Liver (tissue), 3 donors: ENCODE measurements around the gene NCAM1.

Experiments used
- FOXA1 ChIP-seq: IDR thresholded peaks from 2 replicates; pipeline ENCODE4 v1.6.1; 2016; ENCODE audit warnings: antibody characterized with exemption
- RAD21 ChIP-seq, 2 donors: IDR thresholded peaks; 2 replicates each; pipeline ENCODE4 v1.6.1; 2016; ENCODE audit warnings: antibody characterized with exemption in 2 of 2, mild to moderate bottlenecking in 2 of 2
- RXRA ChIP-seq, 2 donors: IDR thresholded peaks; 2 replicates each; pipeline ENCODE4 v1.6.1; 2017 to 2018; ENCODE audit warnings: antibody characterized with exemption in 2 of 2, mild to moderate bottlenecking in 1 of 2
- TAF1 ChIP-seq: conservative IDR thresholded peaks from 2 replicates; pipeline ENCODE4 v1.6.1; 2016; ENCODE audit warnings: antibody characterized with exemption, mild to moderate bottlenecking
- YY1 ChIP-seq: IDR thresholded peaks from 2 replicates; pipeline ENCODE4 v1.6.1; 2016; ENCODE audit warnings: antibody characterized with exemption, mild to moderate bottlenecking
- TF ChIP-seq, protein P1 (sequence below): fragments of 150-350 bp; IDR thresholded peaks from 2 replicates; pipeline ENCODE4 v1.5.1; 2017; ENCODE audit warnings: improper control_type of control experiment, low read depth, low read length; ENCODE audit not compliant: missing input control
- TF ChIP-seq, protein P2 (sequence below): IDR thresholded peaks from 2 replicates; pipeline ENCODE4 v1.6.1; 2016; ENCODE audit warnings: antibody characterized with exemption, mild to moderate bottlenecking
- TF ChIP-seq, protein P3 (sequence below): IDR thresholded peaks from 2 replicates; pipeline ENCODE4 v1.6.1; 2016; ENCODE audit warnings: antibody characterized with exemption
- TF ChIP-seq, protein P4 (sequence below): IDR thresholded peaks from 2 replicates; pipeline ENCODE4 v1.6.1; 2016; ENCODE audit warnings: antibody characterized with exemption
- TF ChIP-seq, protein P5 (sequence below): IDR thresholded peaks from 2 replicates; pipeline ENCODE4 v1.6.1; 2016; ENCODE audit warnings: antibody characterized with exemption
- donor health status: healthy.
- donor health status: healthy.

DNA sequence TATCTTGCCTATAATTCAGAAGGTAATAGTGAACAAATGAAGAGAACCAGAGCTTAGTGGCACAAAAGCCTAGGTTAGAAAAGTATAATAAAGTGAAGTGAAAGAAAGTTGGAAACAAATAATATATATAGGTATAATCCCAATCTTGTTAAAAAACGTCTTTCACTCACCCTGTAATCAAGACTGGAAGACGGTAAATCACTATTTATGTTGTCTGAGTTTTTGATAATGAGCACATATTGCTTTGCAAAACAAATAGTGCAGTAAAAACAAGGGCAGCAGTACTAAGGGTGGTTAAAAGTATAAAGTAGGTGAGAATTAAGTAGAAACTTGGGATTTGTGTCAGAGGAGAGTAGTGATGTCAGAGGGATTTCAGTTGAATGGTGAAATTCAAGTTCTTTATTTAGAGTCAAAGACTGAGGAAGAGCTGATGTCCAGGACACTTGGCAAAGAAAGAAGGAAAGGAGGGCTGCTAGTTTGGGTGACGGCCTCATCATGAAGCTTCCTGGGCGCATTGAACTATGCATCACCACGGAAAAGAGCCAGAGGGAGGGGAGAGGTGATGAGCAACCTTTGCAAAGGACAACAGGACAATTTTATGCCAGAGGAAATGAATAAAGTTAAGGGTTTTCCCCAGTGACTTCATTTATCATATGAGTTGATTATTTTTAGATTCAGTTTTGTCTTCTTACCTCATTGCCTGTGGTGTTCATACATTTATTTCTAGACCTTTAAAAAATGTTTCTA is 11.4 kb downstream of the NCAM1 start:
- TF ChIP-seq YY1, result no peak
- TF ChIP-seq RAD21 (IDR thresholded peaks at IDR 0.05), result no peak
- TF ChIP-seq, protein P1, sequence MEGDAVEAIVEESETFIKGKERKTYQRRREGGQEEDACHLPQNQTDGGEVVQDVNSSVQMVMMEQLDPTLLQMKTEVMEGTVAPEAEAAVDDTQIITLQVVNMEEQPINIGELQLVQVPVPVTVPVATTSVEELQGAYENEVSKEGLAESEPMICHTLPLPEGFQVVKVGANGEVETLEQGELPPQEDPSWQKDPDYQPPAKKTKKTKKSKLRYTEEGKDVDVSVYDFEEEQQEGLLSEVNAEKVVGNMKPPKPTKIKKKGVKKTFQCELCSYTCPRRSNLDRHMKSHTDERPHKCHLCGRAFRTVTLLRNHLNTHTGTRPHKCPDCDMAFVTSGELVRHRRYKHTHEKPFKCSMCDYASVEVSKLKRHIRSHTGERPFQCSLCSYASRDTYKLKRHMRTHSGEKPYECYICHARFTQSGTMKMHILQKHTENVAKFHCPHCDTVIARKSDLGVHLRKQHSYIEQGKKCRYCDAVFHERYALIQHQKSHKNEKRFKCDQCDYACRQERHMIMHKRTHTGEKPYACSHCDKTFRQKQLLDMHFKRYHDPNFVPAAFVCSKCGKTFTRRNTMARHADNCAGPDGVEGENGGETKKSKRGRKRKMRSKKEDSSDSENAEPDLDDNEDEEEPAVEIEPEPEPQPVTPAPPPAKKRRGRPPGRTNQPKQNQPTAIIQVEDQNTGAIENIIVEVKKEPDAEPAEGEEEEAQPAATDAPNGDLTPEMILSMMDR, result no peak
- TF ChIP-seq, protein P2, sequence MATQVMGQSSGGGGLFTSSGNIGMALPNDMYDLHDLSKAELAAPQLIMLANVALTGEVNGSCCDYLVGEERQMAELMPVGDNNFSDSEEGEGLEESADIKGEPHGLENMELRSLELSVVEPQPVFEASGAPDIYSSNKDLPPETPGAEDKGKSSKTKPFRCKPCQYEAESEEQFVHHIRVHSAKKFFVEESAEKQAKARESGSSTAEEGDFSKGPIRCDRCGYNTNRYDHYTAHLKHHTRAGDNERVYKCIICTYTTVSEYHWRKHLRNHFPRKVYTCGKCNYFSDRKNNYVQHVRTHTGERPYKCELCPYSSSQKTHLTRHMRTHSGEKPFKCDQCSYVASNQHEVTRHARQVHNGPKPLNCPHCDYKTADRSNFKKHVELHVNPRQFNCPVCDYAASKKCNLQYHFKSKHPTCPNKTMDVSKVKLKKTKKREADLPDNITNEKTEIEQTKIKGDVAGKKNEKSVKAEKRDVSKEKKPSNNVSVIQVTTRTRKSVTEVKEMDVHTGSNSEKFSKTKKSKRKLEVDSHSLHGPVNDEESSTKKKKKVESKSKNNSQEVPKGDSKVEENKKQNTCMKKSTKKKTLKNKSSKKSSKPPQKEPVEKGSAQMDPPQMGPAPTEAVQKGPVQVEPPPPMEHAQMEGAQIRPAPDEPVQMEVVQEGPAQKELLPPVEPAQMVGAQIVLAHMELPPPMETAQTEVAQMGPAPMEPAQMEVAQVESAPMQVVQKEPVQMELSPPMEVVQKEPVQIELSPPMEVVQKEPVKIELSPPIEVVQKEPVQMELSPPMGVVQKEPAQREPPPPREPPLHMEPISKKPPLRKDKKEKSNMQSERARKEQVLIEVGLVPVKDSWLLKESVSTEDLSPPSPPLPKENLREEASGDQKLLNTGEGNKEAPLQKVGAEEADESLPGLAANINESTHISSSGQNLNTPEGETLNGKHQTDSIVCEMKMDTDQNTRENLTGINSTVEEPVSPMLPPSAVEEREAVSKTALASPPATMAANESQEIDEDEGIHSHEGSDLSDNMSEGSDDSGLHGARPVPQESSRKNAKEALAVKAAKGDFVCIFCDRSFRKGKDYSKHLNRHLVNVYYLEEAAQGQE, result no peak
- TF ChIP-seq, protein P3, sequence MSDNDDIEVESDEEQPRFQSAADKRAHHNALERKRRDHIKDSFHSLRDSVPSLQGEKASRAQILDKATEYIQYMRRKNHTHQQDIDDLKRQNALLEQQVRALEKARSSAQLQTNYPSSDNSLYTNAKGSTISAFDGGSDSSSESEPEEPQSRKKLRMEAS, result no peak
- TF ChIP-seq FOXA1, result no peak
- TF ChIP-seq, protein P4, sequence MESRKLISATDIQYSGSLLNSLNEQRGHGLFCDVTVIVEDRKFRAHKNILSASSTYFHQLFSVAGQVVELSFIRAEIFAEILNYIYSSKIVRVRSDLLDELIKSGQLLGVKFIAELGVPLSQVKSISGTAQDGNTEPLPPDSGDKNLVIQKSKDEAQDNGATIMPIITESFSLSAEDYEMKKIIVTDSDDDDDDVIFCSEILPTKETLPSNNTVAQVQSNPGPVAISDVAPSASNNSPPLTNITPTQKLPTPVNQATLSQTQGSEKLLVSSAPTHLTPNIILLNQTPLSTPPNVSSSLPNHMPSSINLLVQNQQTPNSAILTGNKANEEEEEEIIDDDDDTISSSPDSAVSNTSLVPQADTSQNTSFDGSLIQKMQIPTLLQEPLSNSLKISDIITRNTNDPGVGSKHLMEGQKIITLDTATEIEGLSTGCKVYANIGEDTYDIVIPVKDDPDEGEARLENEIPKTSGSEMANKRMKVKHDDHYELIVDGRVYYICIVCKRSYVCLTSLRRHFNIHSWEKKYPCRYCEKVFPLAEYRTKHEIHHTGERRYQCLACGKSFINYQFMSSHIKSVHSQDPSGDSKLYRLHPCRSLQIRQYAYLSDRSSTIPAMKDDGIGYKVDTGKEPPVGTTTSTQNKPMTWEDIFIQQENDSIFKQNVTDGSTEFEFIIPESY, result no peak
- no peak for TF ChIP-seq RXRA (IDR thresholded peaks at IDR 0.05)
- TF ChIP-seq TAF1, result no peak
- TF ChIP-seq, protein P5, sequence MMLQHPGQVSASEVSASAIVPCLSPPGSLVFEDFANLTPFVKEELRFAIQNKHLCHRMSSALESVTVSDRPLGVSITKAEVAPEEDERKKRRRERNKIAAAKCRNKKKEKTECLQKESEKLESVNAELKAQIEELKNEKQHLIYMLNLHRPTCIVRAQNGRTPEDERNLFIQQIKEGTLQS, result no peak
